AG04450 (cell line): ENCODE data around the gene TFDP2. TPM values are rescaled to one million over a fixed set of nuclear protein-coding genes. Genes with fewer than 3 reads are reported as not detected.
"Not testable (repeated sequence)": the region's sequence is repeated elsewhere in the genome, so short reads cannot be mapped to it uniquely, and the experiment has no call there.

Source experiments
- CTCF ChIA-PET: fragments of 300-600, 350-600 bp; formaldehyde crosslinking; extraction: SDS; loops from one replicate; lab custom pipeline; 2022; ENCODE audit warnings: antibody characterized with exemption, inconsistent platforms; lab: Charles Lee
- POLR2A ChIA-PET: fragments of 350-600 bp; formaldehyde crosslinking; extraction: SDS; loops from one replicate; lab custom pipeline; 2021; ENCODE audit warnings: antibody characterized with exemption, inconsistent platforms; lab: Yijun Ruan, JAX
- DNase-seq: peaks from one replicate; pipeline ENCODE4 v3.0.0-alpha.2; 2011; ENCODE audit warnings: low read depth, low spot score
- H3K27ac ChIP-seq: one replicate; pipeline ENCODE4 v1.5.1; 2012; ENCODE audit warnings: low read depth, low read length, control low read depth
- H3K27me3 ChIP-seq: one replicate; pipeline ENCODE4 v1.6.0; 2012; ENCODE audit warnings: low read length; ENCODE audit not compliant: control insufficient read depth, insufficient read depth
- H3K4me3 ChIP-seq: 2 replicates; pipeline ENCODE4 v1.5.1; 2011; ENCODE audit warnings: mild to moderate bottlenecking, low read depth, low read length, control low read depth
- H3K9me3 ChIP-seq: 2 replicates; pipeline ENCODE4 v1.5.1; 2012; ENCODE audit warnings: low read length; ENCODE audit not compliant: control insufficient read depth, insufficient read depth
- CTCF ChIP-seq: IDR thresholded peaks from 2 replicates; pipeline ENCODE4 v1.5.1; 2011; ENCODE audit warnings: low read depth, low read length, control low read depth, inconsistent platforms
- polyA plus RNA-seq: library from polyadenylated mRNA; depleted of rRNA; stranded (reverse); fragments of >200 nt; gene quantifications from 2 replicates; pipeline ENCODE4 v1.2.3, GENCODE V29; 2011

The TFDP2 gene
- polyA plus RNA-seq, 1 experiment, result 63.4 TPM

- ChIA-PET POLR2A (interaction anchor here (0.6 kb wide), 1 partner anchor 37 kb away, joined by 3 read pairs; no protein-coding TSS in a partner anchor), CTCF (interaction anchor here (1.2 to 3.5 kb wide), 5 partner anchors 10 to 337 kb away, joined by 4 to 41 read pairs (median 31); partner anchors contain the start of genes ATP1B3 and RNF7)
These were observed 234.3 kb downstream of the TFDP2 start for GRCh38 chr3:141915016-141915415.

GRCh38 chr3:141914311-141914710 lies 235.0 kb downstream of the TFDP2 start:
- ChIA-PET CTCF (interaction anchor here (0.6 to 3.5 kb wide), 15 partner anchors 10 to 606 kb away, joined by 3 to 41 read pairs (median 4); partner anchors contain the start of genes ATP1B3 and RNF7), POLR2A (interaction anchor here (0.6 kb wide), 1 partner anchor 133 kb away, joined by 3 read pairs; no protein-coding TSS in a partner anchor)
- H3K27me3 ChIP-seq, result no peaks in the 10 kb centered on the region
- DNase-seq, result no peak
- no peak for TF ChIP-seq CTCF
- no peak overlapping the region for H3K4me3 ChIP-seq
- H3K27ac ChIP-seq, result no peak overlapping the region
- no peaks in the 10 kb centered on the region for H3K9me3 ChIP-seq

More at GRCh38 chr3:141915016-141915415, 234.3 kb downstream of the TFDP2 start:
- H3K9me3 ChIP-seq, result no peaks in the 10 kb centered on the region
- DNase-seq, result no peak
- H3K27me3 ChIP-seq, result no peaks in the 10 kb centered on the region
- H3K27ac ChIP-seq, result no peak overlapping the region
- TF ChIP-seq CTCF, result no peak
- no peak overlapping the region for H3K4me3 ChIP-seq

GRCh38 chr3:141913150-141913811 lies 236.1 kb downstream of the TFDP2 start:
- Histone ChIP-seq H3K27me3 (no peaks in the 10 kb centered on the region), H3K27ac (no peak overlapping the region), H3K4me3 (no peak overlapping the region), H3K9me3 (no peaks in the 10 kb centered on the region)
- CTCF ChIA-PET, result interaction anchor here (0.5 to 3.5 kb wide), 30 partner anchors 11 to 954 kb away, joined by 3 to 41 read pairs (median 4); partner anchors contain the start of genes ATP1B3 and RNF7
- DNase-seq, result no peak
- TF ChIP-seq CTCF, result peak; percentile 70
- POLR2A ChIA-PET, result interaction anchor here (0.7 kb wide), 1 partner anchor 36 kb away, joined by 3 read pairs; no protein-coding TSS in a partner anchor

GRCh38 chr3:141909986-141910385 lies 239.4 kb downstream of the TFDP2 start:
- H3K27ac ChIP-seq, H3K27me3 ChIP-seq, POLR2A ChIA-PET, H3K9me3 ChIP-seq, CTCF ChIA-PET, H3K4me3 ChIP-seq, DNase-seq: not testable (repeated sequence)

- DNase-seq, result no peak
- H3K27ac ChIP-seq, result no peak overlapping the region
- ChIA-PET CTCF (interaction anchor here (1.0 kb wide), 1 partner anchor 331 kb away, joined by 3 read pairs; no protein-coding TSS in a partner anchor), POLR2A (no interaction called here)
- H3K9me3 ChIP-seq, result no peaks in the 10 kb centered on the region
- no peak for TF ChIP-seq CTCF
- no peak overlapping the region for H3K4me3 ChIP-seq
- H3K27me3 ChIP-seq, result no peaks in the 10 kb centered on the region
These were observed 239.9 kb downstream of the TFDP2 start for GRCh38 chr3:141909408-141909807.
